Upper lobe of left lung (tissue), 4 donors: ENCODE data around the gene HGF.
"Not testable (repeated sequence)": the region's sequence is repeated elsewhere in the genome, so short reads cannot be mapped to it uniquely, and the experiment has no call there.

ENCODE experiments used
- CTCF ChIP-seq, 6 experiments: fragments of 450-650 bp in 4 of 6; fragments of 200-600 bp in 2 of 6; sonication (generic) in 2 of 6; IDR thresholded peaks; one replicate each; pipeline ENCODE4 v1.5.1; 2016 to 2019; ENCODE audit warnings: antibody characterized with exemption in 6 of 6
- EP300 ChIP-seq, 4 donors: sonication (generic); formaldehyde crosslinking; IDR thresholded peaks; one replicate each; pipeline ENCODE4 v1.5.1; 2017; ENCODE audit warnings: antibody characterized with exemption in 4 of 4, control low read depth in 2 of 4
- POLR2A ChIP-seq, 4 donors: fragments of 450-650 bp; IDR thresholded peaks; one replicate each; pipeline ENCODE4 v1.5.1; 2016 to 2017; ENCODE audit warnings: antibody characterized with exemption in 4 of 4, mild to moderate bottlenecking in 2 of 4
- POLR2AphosphoS5 ChIP-seq, 2 donors: sonication (generic); formaldehyde crosslinking; IDR thresholded peaks; one replicate each; pipeline ENCODE4 v1.5.1; 2017; ENCODE audit warnings: antibody characterized with exemption in 2 of 2

- TF ChIP-seq POLR2A, CTCF, POLR2AphosphoS5, EP300 (IDR thresholded peaks at IDR 0.05): not testable (repeated sequence)
Observed at GRCh38 chr7:81722250-81722649, 47.6 kb downstream of the HGF start.
